Left lung (tissue), 10 donors: ENCODE data around the gene P3H3. TPM values are rescaled to one million over a fixed set of nuclear protein-coding genes. Genes with fewer than 3 reads are reported as not detected.
A peak's percentile ranks its signal among the peaks of the same experiment; 100 is the strongest.

Experiments used
- ATAC-seq: fragments of 200-7000 bp; cut with Tn5 transposase; one replicate; pipeline ENCODE4 v1.9.1; 2020; ENCODE audit warnings: moderate library complexity
- DNase-seq, 4 donors: peaks; one replicate each; pipeline ENCODE4 v3.0.0-alpha.2; 2013 to 2020
- H3K27ac ChIP-seq, 2 donors: fragments of 200-600 bp; sonication (generic) in 1 of 2; one replicate each; pipeline versions ENCODE4 v1.5.0 to v1.8.0; 2020 to 2021
- H3K27me3 ChIP-seq, 2 donors: fragments of 200-600 bp; sonication (generic) in 1 of 2; one replicate each; pipeline versions ENCODE4 v1.5.0 to v1.8.0; 2020 to 2021
- H3K36me3 ChIP-seq, 2 donors: fragments of 200-600 bp; sonication (generic) in 1 of 2; one replicate each; pipeline versions ENCODE4 v1.5.0 to v1.8.0; 2020 to 2021
- H3K4me1 ChIP-seq, 2 donors: fragments of 200-600 bp; one replicate each; pipeline ENCODE4 v1.8.0; 2021
- H3K4me3 ChIP-seq, 2 donors: fragments of 200-600 bp; sonication (generic) in 1 of 2; one replicate each; pipeline versions ENCODE4 v1.5.0 to v1.8.0; 2020 to 2021; ENCODE audit warnings: mild to moderate bottlenecking in 1 of 2
- H3K9me3 ChIP-seq, 2 donors: fragments of 200-600 bp; sonication (generic) in 1 of 2; one replicate each; pipeline versions ENCODE4 v1.5.0 to v1.8.0; 2020 to 2021
- CTCF ChIP-seq, 2 donors: fragments of 200-600 bp; sonication (generic) in 1 of 2; IDR thresholded peaks; one replicate each; pipeline versions ENCODE4 v1.5.0 to v1.8.0; 2021; ENCODE audit warnings: antibody characterized with exemption in 2 of 2
- intact Hi-C, 2 donors: fragments of 100-400 bp; cut with DNase I; formaldehyde crosslinking; loops; one replicate each; pipeline versions ENCODE4 v1.11.2 to v1.14.2; 2022
- polyA plus RNA-seq, 6 donors: library from polyadenylated mRNA; unstranded; fragments of 120-200 nt; gene quantifications; one replicate each; pipeline ENCODE4 v1.2.1, GENCODE V29; 2013; ENCODE audit not compliant: insufficient read length in 6 of 6
- total RNA-seq, 2 donors: library from RNA; stranded (reverse); fragmentation: NEBNext Ultra II Directional; extraction: Animal tissue kit (Norgen Biotek cat#: 25700); gene quantifications; one replicate each; pipeline ENCODE4 v1.2.1, GENCODE V29; 2021
- donor health status: DM: no; HTN: yes; CAD: no.
- donor health status: DM: no; HTN: no; CAD: no.

The P3H3 gene
- total and polyA plus RNA-seq, 8 donors: 18.0 to 41.7 (median 22.3) TPM

GRCh38 chr12:6849427-6849826 lies 21.2 kb downstream of the P3H3 start:
- no peak for TF ChIP-seq CTCF (IDR thresholded peaks at IDR 0.05)

GRCh38 chr12:6849976-6850560 lies 21.9 kb downstream of the P3H3 start:
- peak overlapping the region in 1 of 2 donors; percentile 62 for H3K4me3 ChIP-seq

More at GRCh38 chr12:6849427-6849826, 21.2 kb downstream of the P3H3 start:
- Histone ChIP-seq H3K27me3 (no peaks in the 10 kb centered on the region), H3K4me3 (no peak overlapping the region), H3K27ac (no peak overlapping the region), H3K4me1 (peaks cover 11 to 29% of the 10 kb centered on the region in 2 donors), H3K9me3 (no peaks in the 10 kb centered on the region), H3K36me3 (peaks cover 0 to 9% of the 10 kb centered on the region in 2 donors)
- intact Hi-C loops: no loop called here
- DNase-seq (no peak), ATAC-seq (no peak)

GRCh38 chr12:6850796-6851152 lies 22.6 kb downstream of the P3H3 start:
- ATAC-seq: no peak
- no peak for TF ChIP-seq CTCF (IDR thresholded peaks at IDR 0.05)
- DNase-seq: peak in 1 of 4 donors; percentile 84
- H3K4me1 ChIP-seq: peaks cover 11 to 29% of the 10 kb centered on the region in 2 donors
- no peaks in the 10 kb centered on the region for H3K9me3 ChIP-seq
- peak overlapping the region; percentile 55 to 62 for H3K4me3 ChIP-seq
- H3K36me3 ChIP-seq: peaks cover 0 to 17% of the 10 kb centered on the region in 2 donors
- no peaks in the 10 kb centered on the region for H3K27me3 ChIP-seq
- intact Hi-C loops: no loop called here
- H3K27ac ChIP-seq: no peak overlapping the region

More at GRCh38 chr12:6849976-6850560, 21.9 kb downstream of the P3H3 start:
- H3K36me3 ChIP-seq: peaks cover 0 to 10% of the 10 kb centered on the region in 2 donors
- no peaks in the 10 kb centered on the region for H3K9me3 ChIP-seq
- H3K27me3 ChIP-seq: no peaks in the 10 kb centered on the region
- H3K4me1 ChIP-seq: peaks cover 11 to 29% of the 10 kb centered on the region in 2 donors
- DNase-seq (no peak), ATAC-seq (no peak)
- no peak overlapping the region for H3K27ac ChIP-seq
- intact Hi-C loops: no loop called here
- no peak for TF ChIP-seq CTCF (IDR thresholded peaks at IDR 0.05)

- peaks cover 11 to 29% of the 10 kb centered on the region in 2 donors for H3K4me1 ChIP-seq
- no peaks in the 10 kb centered on the region for H3K9me3 ChIP-seq
- peaks cover 0 to 18% of the 10 kb centered on the region in 2 donors for H3K36me3 ChIP-seq
- H3K27ac ChIP-seq: peak within 1 kb of the TSS; percentile 95 to 96
- peak; percentile 86 to 98 (median 96) for DNase-seq
- peak; percentile 80 for ATAC-seq
- H3K4me3 ChIP-seq: peak within 1 kb of the TSS; percentile 55 to 62
- TF ChIP-seq CTCF (IDR thresholded peaks at IDR 0.05): no peak
- intact Hi-C loops: no loop called here
- H3K27me3 ChIP-seq: no peaks in the 10 kb centered on the region
Measured at GRCh38 chr12:6851153-6851920, 23.1 kb downstream of the P3H3 start, which contains the start of gene CDCA3. Gene CDCA3 (minus strand): TSS chr12:6851286. CDS start chr12:6850952, 334 bp downstream.
